ENCODE measurements around the gene CYCS. TPM values are rescaled to one million over a fixed set of nuclear protein-coding genes. Genes with fewer than 3 reads are reported as not detected.

CYCS gene
- 77.9 and 79.8 TPM in 2 replicates for total RNA-seq

GRCh38 chr7:25125137-25125946, at the start of gene CYCS:
CYCS (minus strand) TSS chr7:25125260; CDS start chr7:25124119, 1,141 bp downstream.

Other genes starting within 250 kb of the CYCS start
- 19.7 and 25.3 TPM in 2 replicates for gene OSBPL3, start 145.1 kb downstream of the CYCS start, total RNA-seq
- gene NPVF, start 103.2 kb upstream of the CYCS start, total RNA-seq = not detected in 2 replicates

Data from airway epithelial cell (primary cell).